Measurements from ENCODE around the gene SNX30.

SNX30 gene

DNA sequence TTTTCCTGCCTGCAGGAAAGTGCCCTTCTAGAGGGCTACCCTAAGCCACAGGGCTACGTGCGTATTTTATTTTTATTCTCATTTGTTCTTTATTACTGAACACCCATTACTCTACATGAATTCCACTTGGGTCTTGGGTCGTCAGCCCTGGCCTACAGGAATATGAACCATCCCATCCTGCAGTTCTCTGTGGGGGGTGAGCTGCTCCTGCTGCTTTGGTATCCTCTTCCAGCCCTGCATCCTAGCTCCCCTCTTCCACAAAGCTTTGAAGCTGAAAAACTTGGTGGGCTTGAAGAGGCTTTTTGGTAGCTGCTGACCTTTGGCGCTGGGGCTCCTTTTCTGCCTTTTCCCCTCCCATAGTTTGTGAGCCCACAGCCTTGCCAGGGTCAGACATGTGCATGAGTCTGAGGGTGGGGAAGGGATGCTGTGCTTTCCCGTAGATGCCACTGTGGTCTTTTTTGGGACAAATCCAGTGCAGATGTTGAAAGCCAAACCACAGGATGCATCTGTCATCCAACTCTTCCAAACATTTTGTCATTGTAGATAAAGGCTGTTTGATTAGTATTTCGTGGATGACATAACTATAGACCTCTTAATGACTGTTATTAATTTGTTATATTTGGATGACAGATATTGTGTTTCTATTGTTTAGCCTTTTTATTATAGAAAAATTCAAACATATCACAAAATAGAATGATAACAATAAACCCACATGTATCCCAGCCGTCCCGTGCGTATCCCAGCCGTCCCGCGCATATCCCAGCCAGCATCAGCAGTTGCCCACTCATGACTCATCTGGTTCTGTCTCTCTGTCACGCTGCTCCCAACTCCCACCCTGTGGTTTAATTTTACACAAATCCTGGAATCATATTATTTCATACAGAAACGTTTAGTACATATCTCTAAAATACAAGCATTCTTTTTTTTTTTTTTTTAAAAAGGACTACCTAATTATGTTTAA is 96.2 kb downstream of the SNX30 start (continued):
- TF ChIP-seq ZNF837 (tag by site-specific recombination; IDR thresholded peaks at IDR 0.05): no peak
- TF ChIP-seq ZBTB7A (tag by site-specific recombination; IDR thresholded peaks at IDR 0.05; ENCODE audit: low read depth): no peak
- TF ChIP-seq, protein P1, sequence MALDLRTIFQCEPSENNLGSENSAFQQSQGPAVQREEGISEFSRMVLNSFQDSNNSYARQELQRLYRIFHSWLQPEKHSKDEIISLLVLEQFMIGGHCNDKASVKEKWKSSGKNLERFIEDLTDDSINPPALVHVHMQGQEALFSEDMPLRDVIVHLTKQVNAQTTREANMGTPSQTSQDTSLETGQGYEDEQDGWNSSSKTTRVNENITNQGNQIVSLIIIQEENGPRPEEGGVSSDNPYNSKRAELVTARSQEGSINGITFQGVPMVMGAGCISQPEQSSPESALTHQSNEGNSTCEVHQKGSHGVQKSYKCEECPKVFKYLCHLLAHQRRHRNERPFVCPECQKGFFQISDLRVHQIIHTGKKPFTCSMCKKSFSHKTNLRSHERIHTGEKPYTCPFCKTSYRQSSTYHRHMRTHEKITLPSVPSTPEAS (tag by site-specific recombination; IDR thresholded peaks at IDR 0.05): no peak
- no peak for TF ChIP-seq ZNF211 (tag by site-specific recombination; IDR thresholded peaks at IDR 0.05; ENCODE audit: low read depth)

DNA sequence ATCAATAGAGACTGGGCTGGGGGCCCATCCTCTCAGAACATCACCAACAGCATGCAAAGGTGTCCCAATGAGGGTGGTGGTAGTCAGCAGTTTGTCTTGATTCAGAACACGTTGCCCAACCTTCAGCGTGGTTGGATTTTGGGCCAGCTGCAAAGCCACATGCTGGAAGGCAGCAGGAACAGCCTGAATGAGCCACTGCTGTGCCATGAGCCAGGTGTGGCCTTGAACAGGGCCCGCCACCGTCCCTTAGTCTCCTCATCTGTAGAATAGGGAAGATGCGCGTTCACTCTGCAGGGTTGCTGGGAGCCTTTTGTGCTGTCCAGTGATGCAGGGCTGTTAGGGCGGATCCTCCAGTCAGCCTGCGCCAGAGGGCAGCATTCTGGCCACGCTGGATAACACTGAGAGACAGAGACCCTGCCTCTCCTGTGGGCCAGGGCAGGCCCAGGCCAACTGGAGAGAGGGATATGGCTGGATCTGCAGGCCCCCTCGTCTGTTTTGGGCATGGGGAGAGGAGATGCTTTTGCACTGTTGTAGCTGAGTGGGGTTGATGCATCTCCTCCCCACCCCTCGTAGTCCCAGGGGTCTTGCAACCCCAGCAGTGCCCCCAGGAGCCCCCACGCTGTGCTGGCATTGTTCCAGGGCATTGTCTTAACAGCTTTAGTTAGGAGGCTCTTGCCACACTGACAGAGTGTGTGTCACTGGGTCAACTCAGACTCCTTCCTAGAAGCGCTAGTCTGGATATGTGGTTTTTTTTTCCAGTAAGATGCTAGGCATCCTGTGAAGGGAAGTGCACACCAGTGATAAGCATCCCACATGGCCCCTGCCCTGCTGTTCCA is 98.0 kb downstream of the SNX30 start:
- TF ChIP-seq ZIC2 (tag by site-specific recombination; IDR thresholded peaks at IDR 0.05) (peak; percentile 43; the same call in 1 of the 2 replicates), IKZF3 (tag by site-specific recombination; IDR thresholded peaks at IDR 0.05) (no peak)
- no peak overlapping the region for H3K4me3 ChIP-seq (ENCODE audit: low read depth, low read length)
- CTCF ChIA-PET: interaction anchor here (1.2 kb wide), 1 partner anchor 16 kb away, joined by 3 read pairs; no protein-coding TSS in a partner anchor
- POLR2A ChIA-PET: no interaction called here
- H3K4me1 ChIP-seq (ENCODE audit: control insufficient read depth, insufficient read depth, low read length): no peaks in the 10 kb centered on the region
- no peaks in the 10 kb centered on the region for H3K9me3 ChIP-seq (ENCODE audit: control insufficient read depth, insufficient read depth, low read depth, low read length)
- H3K36me3 ChIP-seq (ENCODE audit: control insufficient read depth in 2 of 2, insufficient read depth in 1 of 2, low read length in 2 of 2): peaks cover 0 to 32% of the 10 kb centered on the region in 2 experiments; a peak in 1 of 3 replicates
- no peak overlapping the region for H3K27ac ChIP-seq (ENCODE audit: extremely low read depth, low read depth, low read length)

DNA sequence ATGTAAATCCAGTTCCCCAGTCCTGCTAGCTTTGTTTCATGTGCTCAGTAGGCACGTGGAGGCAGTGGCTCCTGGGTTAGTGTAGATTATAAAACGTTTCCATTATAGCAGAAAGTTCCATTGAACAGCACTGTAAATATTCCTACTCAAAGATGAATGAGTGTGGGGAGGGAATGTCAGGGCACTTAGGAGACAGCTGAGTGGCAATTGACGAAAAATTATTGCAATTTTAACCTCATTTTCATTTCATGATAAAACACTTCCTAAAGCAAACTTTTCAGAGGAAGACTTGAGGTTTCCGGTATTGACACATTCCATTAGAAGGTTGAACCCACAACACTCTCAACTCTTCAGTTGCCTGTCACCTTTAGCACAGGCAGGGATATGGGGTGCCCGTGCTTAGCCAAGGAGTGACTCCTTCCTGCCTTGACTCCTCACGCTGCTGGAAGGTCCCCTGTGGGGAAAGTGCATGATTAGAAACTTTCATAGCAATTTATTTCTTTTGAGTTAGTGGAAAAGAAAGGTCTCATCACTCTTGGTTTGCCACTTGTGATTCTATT is 98.9 kb downstream of the SNX30 start:
- Histone ChIP-seq H3K4me3 (ENCODE audit: low read depth, low read length) (no peak overlapping the region), H3K4me1 (ENCODE audit: control insufficient read depth, insufficient read depth, low read length) (no peaks in the 10 kb centered on the region), H3K9me3 (ENCODE audit: control insufficient read depth, insufficient read depth, low read depth, low read length) (no peaks in the 10 kb centered on the region), H3K27ac (ENCODE audit: extremely low read depth, low read depth, low read length) (no peak overlapping the region), H3K36me3 (ENCODE audit: control insufficient read depth in 2 of 2, insufficient read depth in 1 of 2, low read length in 2 of 2) (peaks cover 0 to 41% of the 10 kb centered on the region in 2 experiments; a peak in 1 of 3 replicates)
- CTCF ChIA-PET: interaction anchor here (1.2 kb wide), 1 partner anchor 15 kb away, joined by 3 read pairs; no protein-coding TSS in a partner anchor
- POLR2A ChIA-PET: no interaction called here
- TF ChIP-seq, protein P2, sequence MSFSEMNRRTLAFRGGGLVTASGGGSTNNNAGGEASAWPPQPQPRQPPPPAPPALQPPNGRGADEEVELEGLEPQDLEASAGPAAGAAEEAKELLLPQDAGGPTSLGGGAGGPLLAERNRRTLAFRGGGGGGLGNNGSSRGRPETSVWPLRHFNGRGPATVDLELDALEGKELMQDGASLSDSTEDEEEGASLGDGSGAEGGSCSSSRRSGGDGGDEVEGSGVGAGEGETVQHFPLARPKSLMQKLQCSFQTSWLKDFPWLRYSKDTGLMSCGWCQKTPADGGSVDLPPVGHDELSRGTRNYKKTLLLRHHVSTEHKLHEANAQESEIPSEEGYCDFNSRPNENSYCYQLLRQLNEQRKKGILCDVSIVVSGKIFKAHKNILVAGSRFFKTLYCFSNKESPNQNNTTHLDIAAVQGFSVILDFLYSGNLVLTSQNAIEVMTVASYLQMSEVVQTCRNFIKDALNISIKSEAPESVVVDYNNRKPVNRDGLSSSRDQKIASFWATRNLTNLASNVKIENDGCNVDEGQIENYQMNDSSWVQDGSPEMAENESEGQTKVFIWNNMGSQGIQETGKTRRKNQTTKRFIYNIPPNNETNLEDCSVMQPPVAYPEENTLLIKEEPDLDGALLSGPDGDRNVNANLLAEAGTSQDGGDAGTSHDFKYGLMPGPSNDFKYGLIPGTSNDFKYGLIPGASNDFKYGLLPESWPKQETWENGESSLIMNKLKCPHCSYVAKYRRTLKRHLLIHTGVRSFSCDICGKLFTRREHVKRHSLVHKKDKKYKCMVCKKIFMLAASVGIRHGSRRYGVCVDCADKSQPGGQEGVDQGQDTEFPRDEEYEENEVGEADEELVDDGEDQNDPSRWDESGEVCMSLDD (tag by site-specific recombination; IDR thresholded peaks at IDR 0.05): no peak
- TF ChIP-seq, protein P3, sequence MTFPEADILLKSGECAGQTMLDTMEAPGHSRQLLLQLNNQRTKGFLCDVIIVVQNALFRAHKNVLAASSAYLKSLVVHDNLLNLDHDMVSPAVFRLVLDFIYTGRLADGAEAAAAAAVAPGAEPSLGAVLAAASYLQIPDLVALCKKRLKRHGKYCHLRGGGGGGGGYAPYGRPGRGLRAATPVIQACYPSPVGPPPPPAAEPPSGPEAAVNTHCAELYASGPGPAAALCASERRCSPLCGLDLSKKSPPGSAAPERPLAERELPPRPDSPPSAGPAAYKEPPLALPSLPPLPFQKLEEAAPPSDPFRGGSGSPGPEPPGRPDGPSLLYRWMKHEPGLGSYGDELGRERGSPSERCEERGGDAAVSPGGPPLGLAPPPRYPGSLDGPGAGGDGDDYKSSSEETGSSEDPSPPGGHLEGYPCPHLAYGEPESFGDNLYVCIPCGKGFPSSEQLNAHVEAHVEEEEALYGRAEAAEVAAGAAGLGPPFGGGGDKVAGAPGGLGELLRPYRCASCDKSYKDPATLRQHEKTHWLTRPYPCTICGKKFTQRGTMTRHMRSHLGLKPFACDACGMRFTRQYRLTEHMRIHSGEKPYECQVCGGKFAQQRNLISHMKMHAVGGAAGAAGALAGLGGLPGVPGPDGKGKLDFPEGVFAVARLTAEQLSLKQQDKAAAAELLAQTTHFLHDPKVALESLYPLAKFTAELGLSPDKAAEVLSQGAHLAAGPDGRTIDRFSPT (tag by site-specific recombination; IDR thresholded peaks at IDR 0.05): no peak
- TF ChIP-seq, protein P4, sequence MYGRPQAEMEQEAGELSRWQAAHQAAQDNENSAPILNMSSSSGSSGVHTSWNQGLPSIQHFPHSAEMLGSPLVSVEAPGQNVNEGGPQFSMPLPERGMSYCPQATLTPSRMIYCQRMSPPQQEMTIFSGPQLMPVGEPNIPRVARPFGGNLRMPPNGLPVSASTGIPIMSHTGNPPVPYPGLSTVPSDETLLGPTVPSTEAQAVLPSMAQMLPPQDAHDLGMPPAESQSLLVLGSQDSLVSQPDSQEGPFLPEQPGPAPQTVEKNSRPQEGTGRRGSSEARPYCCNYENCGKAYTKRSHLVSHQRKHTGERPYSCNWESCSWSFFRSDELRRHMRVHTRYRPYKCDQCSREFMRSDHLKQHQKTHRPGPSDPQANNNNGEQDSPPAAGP (tag by site-specific recombination; IDR thresholded peaks at IDR 0.05): no peak
- TF ChIP-seq ZNF792 (tag by site-specific recombination; IDR thresholded peaks at IDR 0.05): no peak
- TF ChIP-seq REPIN1 (tag by site-specific recombination; IDR thresholded peaks at IDR 0.05; ENCODE audit: low read depth): no peak
- TF ChIP-seq IKZF3 (tag by site-specific recombination; IDR thresholded peaks at IDR 0.05): no peak
- TF ChIP-seq, protein P5, sequence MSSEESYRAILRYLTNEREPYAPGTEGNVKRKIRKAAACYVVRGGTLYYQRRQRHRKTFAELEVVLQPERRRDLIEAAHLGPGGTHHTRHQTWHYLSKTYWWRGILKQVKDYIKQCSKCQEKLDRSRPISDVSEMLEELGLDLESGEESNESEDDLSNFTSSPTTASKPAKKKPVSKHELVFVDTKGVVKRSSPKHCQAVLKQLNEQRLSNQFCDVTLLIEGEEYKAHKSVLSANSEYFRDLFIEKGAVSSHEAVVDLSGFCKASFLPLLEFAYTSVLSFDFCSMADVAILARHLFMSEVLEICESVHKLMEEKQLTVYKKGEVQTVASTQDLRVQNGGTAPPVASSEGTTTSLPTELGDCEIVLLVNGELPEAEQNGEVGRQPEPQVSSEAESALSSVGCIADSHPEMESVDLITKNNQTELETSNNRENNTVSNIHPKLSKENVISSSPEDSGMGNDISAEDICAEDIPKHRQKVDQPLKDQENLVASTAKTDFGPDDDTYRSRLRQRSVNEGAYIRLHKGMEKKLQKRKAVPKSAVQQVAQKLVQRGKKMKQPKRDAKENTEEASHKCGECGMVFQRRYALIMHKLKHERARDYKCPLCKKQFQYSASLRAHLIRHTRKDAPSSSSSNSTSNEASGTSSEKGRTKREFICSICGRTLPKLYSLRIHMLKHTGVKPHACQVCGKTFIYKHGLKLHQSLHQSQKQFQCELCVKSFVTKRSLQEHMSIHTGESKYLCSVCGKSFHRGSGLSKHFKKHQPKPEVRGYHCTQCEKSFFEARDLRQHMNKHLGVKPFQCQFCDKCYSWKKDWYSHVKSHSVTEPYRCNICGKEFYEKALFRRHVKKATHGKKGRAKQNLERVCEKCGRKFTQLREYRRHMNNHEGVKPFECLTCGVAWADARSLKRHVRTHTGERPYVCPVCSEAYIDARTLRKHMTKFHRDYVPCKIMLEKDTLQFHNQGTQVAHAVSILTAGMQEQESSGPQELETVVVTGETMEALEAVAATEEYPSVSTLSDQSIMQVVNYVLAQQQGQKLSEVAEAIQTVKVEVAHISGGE (tag by site-specific recombination; conservative IDR thresholded peaks at IDR 0.05; ENCODE audit: low read depth): no peak
- TF ChIP-seq YY2 (tag by site-specific recombination; IDR thresholded peaks at IDR 0.05): no peak
- no peak for TF ChIP-seq ZBTB21 (tag by site-specific recombination; IDR thresholded peaks at IDR 0.05)
- TF ChIP-seq ZNF830 (tag by site-specific recombination; IDR thresholded peaks at IDR 0.05; ENCODE audit: low read depth): no peak
- no peak for TF ChIP-seq SCRT1 (tag by site-specific recombination; IDR thresholded peaks at IDR 0.05; ENCODE audit: borderline replicate concordance)
- no peak for TF ChIP-seq ZBTB8A (tag by site-specific recombination; IDR thresholded peaks at IDR 0.05)
- TF ChIP-seq ZNF302 (tag by site-specific recombination; IDR thresholded peaks at IDR 0.05; ENCODE audit: low read depth): no peak

Measured in HEK293 (cell line).